Lung (tissue), 16 donors: ENCODE results near the gene SLC25A12. TPM values are rescaled to one million over a fixed set of nuclear protein-coding genes. Genes with fewer than 3 reads are reported as not detected.
A peak's percentile ranks its signal among the peaks of the same experiment; 100 is the strongest.

Experiments used
- ATAC-seq: fragments of 200-7000 bp; cut with Tn5 transposase; one replicate; pipeline ENCODE4 v1.9.1; 2020; ENCODE audit warnings: moderate number of reproducible peaks; ENCODE audit not compliant: insufficient read depth, low FRiP score
- DNase-seq, 3 donors: peaks; one replicate each; pipeline ENCODE4 v3.0.0-alpha.2; 2013 to 2017
- H3K27ac ChIP-seq, 2 donors: one replicate each; pipeline ENCODE4 v1.5.1; 2013; ENCODE audit warnings: mild to moderate bottlenecking in 2 of 2, moderate library complexity in 2 of 2, control low read depth in 1 of 2, inconsistent platforms in 1 of 2, low read depth in 1 of 2, low read length in 1 of 2
- H3K27me3 ChIP-seq, 3 donors: one replicate each; pipeline ENCODE4 v1.5.1; 2013; ENCODE audit warnings: low read length in 2 of 3; ENCODE audit not compliant: control insufficient read depth in 3 of 3, insufficient read depth in 3 of 3
- H3K36me3 ChIP-seq, 4 donors: one replicate each; pipeline ENCODE4 v1.5.1; 2013; ENCODE audit warnings: low read length in 4 of 4, mild to moderate bottlenecking in 1 of 4, moderate library complexity in 1 of 4; ENCODE audit not compliant: control insufficient read depth in 4 of 4, insufficient read depth in 4 of 4
- H3K4me1 ChIP-seq, 5 donors: one replicate each; pipeline ENCODE4 v1.5.1; 2013; ENCODE audit warnings: low read length in 5 of 5, mild to moderate bottlenecking in 2 of 5, moderate library complexity in 1 of 5; ENCODE audit not compliant: control insufficient read depth in 5 of 5, insufficient read depth in 5 of 5
- H3K4me3 ChIP-seq: one replicate; pipeline ENCODE4 v1.5.1; 2013; ENCODE audit warnings: mild to moderate bottlenecking, control low read depth, moderate library complexity
- H3K9ac ChIP-seq, 2 donors: one replicate each; pipeline ENCODE4 v1.5.1; 2013; ENCODE audit warnings: low read length in 2 of 2, control low read depth in 1 of 2; ENCODE audit not compliant: insufficient read depth in 1 of 2
- H3K9me3 ChIP-seq, 4 donors: one replicate each; pipeline ENCODE4 v1.5.1; 2013; ENCODE audit warnings: low read length in 3 of 4, mild to moderate bottlenecking in 1 of 4, moderate library complexity in 1 of 4; ENCODE audit not compliant: control insufficient read depth in 4 of 4, insufficient read depth in 3 of 4
- WGBS, 2 donors: extraction: QIAGEN DNeasy Blood & Tissue Kit; methylation state at CpG; one replicate each; pipeline ENCODE4 v1.1.7; 2013; 5-methylcytosine and 5-hydroxymethylcytosine counted together
- long read RNA-seq, 5 donors: transcript quantifications; one replicate each; lab custom pipeline, GENCODE V29; 2026
- polyA plus RNA-seq, 2 donors: library from polyadenylated mRNA; stranded (reverse); fragments of 200-250 nt; gene quantifications; one replicate each; pipeline ENCODE4 v1.2.1, GENCODE V29; 2013
- total RNA-seq, 2 donors: library from RNA; depleted of rRNA in 1 of 2; stranded (reverse); fragments of >200 nt in 1 of 2; gene quantifications; one replicate each; pipeline ENCODE4 v1.2.1, GENCODE V29; 2014 to 2021
- TF ChIP-seq, protein P1 (sequence below): IDR thresholded peaks from 2 replicates; pipeline ENCODE4 v1.5.1; 2012; ENCODE audit warnings: mild to moderate bottlenecking; ENCODE audit errors: control extremely low read depth, extremely low read depth
- donor health status: control.
- donor health status: control.
- donor health status: Bipolar disorder and iron deficiency.
- donor health status: healthy.
- donor health status: DM: yes; HTN: yes; CAD: no.

SLC25A12 gene
- total RNA-seq, result 10 to 100 TPM; 17.9 to 22.4 TPM
- 10 to 100 TPM in 1 of 2 donors, 1 to 10 TPM in 1; 6.9 to 10.6 TPM for polyA plus RNA-seq
- long read RNA-seq, donor 1, partial matches to known transcripts, result 107 of 144 reads
- long read RNA-seq, donor 1, other reads (novel, unspliced or antisense), result 34 of 144 reads
- long read RNA-seq, donor 2, partial matches to known transcripts, result 63 of 64 reads
- long read RNA-seq, donor 2, other reads (novel, unspliced or antisense), result 0 of 64 reads
- long read RNA-seq, donor 3, partial matches to known transcripts, result 8 of 12 reads
- long read RNA-seq, donor 3, other reads (novel, unspliced or antisense), result 0 of 12 reads
- long read RNA-seq, donor 4, partial matches to known transcripts, result 0 of 2 reads
- long read RNA-seq, donor 4, other reads (novel, unspliced or antisense), result 0 of 2 reads
- long read RNA-seq, donor 5, partial matches to known transcripts, result 76 of 110 reads
- long read RNA-seq, donor 5, other reads (novel, unspliced or antisense), result 26 of 110 reads

DNA sequence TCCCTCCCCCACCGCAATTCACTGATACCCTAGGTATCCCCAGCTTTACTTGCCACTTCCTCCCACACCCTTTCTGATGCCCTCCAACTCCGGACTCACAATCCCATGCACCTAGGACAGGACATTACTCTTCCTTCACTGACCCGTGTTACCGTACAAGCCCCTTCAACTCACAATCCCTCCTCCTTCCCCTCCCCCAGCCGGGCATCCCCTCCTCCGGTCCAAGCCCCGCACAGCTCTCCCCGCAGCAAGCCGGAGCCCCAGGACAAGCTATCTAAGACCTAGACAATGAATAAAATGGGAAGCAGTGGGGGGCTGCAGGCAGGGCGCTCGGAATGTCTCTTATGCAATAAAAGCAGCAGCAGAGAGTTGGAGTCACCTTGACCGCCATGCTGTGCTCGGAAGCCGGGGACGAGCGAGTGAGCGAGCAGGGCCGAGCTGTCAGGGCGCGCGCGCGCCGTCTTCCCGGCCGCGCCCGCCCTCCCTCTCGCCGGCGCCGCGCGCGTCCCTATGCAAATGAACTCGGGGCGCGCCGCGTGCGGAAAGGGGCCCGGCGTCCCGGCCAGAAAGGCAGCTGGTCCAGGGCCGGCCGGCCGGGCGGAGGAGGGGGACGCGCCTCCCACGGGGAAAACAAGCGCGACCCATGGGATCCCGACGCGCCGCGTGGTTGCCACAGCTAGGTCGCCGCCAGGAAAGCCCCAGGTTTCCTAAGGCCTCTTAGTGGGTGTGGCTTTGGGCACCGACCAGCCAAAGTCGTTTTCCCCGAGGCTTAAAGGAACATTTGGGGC is at the start of gene SLC25A12:
Gene SLC25A12 (minus strand): TSS at position 421 of the 788 bp plus-strand sequence. CDS start 30 bp downstream, at position 391.
- Histone ChIP-seq H3K9me3 (no peaks in the 10 kb centered on the region), H3K4me3 (peak within 1 kb of the TSS; percentile 72), H3K4me1 (peaks cover 0 to 12% (median 6%) of the 10 kb centered on the region in 5 donors), H3K9ac (peak within 1 kb of the TSS; percentile 32 to 77), H3K36me3 (peaks cover 0 to 5% (median 0%) of the 10 kb centered on the region in 4 donors), H3K27ac (peak within 1 kb of the TSS; percentile 79 to 81), H3K27me3 (no peaks in the 10 kb centered on the region)
- 0% methylated on average over 62 to 63 of the region's 63 CpGs for WGBS, 2 donors
- DNase-seq (peak; percentile 82 to 93 (median 87)), ATAC-seq (peak; percentile 99)
- TF ChIP-seq, protein P1, sequence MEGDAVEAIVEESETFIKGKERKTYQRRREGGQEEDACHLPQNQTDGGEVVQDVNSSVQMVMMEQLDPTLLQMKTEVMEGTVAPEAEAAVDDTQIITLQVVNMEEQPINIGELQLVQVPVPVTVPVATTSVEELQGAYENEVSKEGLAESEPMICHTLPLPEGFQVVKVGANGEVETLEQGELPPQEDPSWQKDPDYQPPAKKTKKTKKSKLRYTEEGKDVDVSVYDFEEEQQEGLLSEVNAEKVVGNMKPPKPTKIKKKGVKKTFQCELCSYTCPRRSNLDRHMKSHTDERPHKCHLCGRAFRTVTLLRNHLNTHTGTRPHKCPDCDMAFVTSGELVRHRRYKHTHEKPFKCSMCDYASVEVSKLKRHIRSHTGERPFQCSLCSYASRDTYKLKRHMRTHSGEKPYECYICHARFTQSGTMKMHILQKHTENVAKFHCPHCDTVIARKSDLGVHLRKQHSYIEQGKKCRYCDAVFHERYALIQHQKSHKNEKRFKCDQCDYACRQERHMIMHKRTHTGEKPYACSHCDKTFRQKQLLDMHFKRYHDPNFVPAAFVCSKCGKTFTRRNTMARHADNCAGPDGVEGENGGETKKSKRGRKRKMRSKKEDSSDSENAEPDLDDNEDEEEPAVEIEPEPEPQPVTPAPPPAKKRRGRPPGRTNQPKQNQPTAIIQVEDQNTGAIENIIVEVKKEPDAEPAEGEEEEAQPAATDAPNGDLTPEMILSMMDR, result no peak

- H3K9ac ChIP-seq, result no peak overlapping the region
- DNase-seq (no peak), ATAC-seq (no peak)
- peaks cover 0 to 3% (median under 1%) of the 10 kb centered on the region in 4 donors for H3K36me3 ChIP-seq
- H3K9me3 ChIP-seq, result peaks cover 0 to 4% (median 0%) of the 10 kb centered on the region in 4 donors
- TF ChIP-seq, protein P1, result no peak
- no peak overlapping the region for H3K4me3 ChIP-seq
- peaks cover 0 to 8% (median 0%) of the 10 kb centered on the region in 5 donors for H3K4me1 ChIP-seq
- H3K27ac ChIP-seq, result no peak overlapping the region
- 99% methylated on average over 6 of the region's 6 CpGs for WGBS, 2 donors
- H3K27me3 ChIP-seq, result no peaks in the 10 kb centered on the region
Observed at GRCh38 chr2:171941316-171941699, 47.3 kb upstream of the SLC25A12 start.

GRCh38 chr2:171939743-171940071 is 45.7 kb upstream of the SLC25A12 start:
- WGBS, 2 donors, result 50 to 85% methylated on average over 4 of the region's 4 CpGs

More at GRCh38 chr2:171939743-171940071, 45.7 kb upstream of the SLC25A12 start:
- no peak for DNase-seq
- Histone ChIP-seq H3K36me3 (peaks cover 0 to 3% (median under 1%) of the 10 kb centered on the region in 4 donors), H3K27me3 (no peaks in the 10 kb centered on the region), H3K9me3 (peaks cover 0 to 4% (median 0%) of the 10 kb centered on the region in 4 donors), H3K4me3 (no peak overlapping the region), H3K9ac (no peak overlapping the region), H3K27ac (no peak overlapping the region), H3K4me1 (peaks cover 0 to 13% (median 0%) of the 10 kb centered on the region in 5 donors)
- ATAC-seq, result no peak
- TF ChIP-seq, protein P1, result no peak
